Body of pancreas (tissue), 4 donors: ENCODE measurements around the gene NOX1.
A peak's percentile ranks its signal among the peaks of the same experiment; 100 is the strongest.

Experiments used
- POLR2A ChIP-seq, 3 donors: fragments of 450-650 bp; IDR thresholded peaks; one replicate each; pipeline ENCODE4 v1.6.1; 2016; ENCODE audit warnings: antibody characterized with exemption in 3 of 3, mild to moderate bottlenecking in 2 of 3
- TF ChIP-seq, protein P1 (sequence below), 7 experiments: fragments of 450-650 bp in 4 of 7; fragments of 200-600 bp in 3 of 7; sonication (generic) in 3 of 7; IDR thresholded peaks; one replicate each; pipeline ENCODE4 v1.5.1; 2016 to 2019; ENCODE audit warnings: antibody characterized with exemption in 7 of 7

DNA sequence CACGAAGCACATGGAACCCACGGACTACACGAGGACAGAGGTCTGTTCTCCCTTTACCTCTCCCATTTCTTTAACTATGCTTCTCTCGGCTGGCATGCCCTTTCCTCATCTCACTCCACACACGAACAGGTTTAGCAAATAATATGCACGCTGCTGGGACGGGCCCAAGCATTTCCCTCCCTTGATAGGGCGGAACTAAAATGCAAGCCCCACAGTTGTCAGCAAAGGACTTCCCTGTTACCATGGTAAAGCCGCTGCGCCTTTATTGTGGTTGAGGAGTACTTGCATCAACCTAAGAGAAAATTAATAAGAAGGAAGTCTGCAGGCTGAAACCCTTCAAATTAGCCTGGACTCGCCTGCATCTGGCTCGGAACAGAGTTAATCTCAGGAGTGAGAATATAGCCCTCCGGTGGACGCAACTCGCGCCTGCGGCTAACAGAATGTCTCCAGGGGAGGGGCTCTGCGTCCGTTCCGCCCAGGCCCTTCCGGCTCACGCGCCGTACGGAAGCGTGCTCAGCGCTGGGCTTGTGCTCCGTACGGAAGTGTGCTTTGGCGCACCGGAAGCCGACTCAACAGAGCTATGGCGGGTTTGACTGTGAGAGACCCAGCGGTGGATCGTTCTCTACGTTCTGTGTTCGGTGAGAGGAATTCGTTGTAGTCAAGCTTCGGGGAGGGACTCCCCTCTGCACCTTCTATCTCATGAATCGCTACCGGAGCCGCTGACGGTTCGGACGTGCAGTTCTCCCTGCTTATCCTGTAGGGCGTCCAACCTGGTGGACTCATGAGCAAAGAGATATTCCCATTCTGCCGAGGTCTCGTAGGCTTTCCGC is 54.1 kb downstream of the NOX1 start, which contains the start of gene CSTF2:
- peak in 2 of 3 donors; percentile 37 to 47 for TF ChIP-seq POLR2A (IDR thresholded peaks at IDR 0.05)
- TF ChIP-seq, protein P1, sequence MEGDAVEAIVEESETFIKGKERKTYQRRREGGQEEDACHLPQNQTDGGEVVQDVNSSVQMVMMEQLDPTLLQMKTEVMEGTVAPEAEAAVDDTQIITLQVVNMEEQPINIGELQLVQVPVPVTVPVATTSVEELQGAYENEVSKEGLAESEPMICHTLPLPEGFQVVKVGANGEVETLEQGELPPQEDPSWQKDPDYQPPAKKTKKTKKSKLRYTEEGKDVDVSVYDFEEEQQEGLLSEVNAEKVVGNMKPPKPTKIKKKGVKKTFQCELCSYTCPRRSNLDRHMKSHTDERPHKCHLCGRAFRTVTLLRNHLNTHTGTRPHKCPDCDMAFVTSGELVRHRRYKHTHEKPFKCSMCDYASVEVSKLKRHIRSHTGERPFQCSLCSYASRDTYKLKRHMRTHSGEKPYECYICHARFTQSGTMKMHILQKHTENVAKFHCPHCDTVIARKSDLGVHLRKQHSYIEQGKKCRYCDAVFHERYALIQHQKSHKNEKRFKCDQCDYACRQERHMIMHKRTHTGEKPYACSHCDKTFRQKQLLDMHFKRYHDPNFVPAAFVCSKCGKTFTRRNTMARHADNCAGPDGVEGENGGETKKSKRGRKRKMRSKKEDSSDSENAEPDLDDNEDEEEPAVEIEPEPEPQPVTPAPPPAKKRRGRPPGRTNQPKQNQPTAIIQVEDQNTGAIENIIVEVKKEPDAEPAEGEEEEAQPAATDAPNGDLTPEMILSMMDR (IDR thresholded peaks at IDR 0.05) = peak in 4 of 7 experiments; percentile 24 to 37 (median 34)
